Epithelial cell of esophagus (primary cell): ENCODE data around the gene SLC23A2.

ENCODE experiments used
- DNase-seq: peaks from one replicate; pipeline ENCODE4 v3.0.0; 2010; ENCODE audit warnings: low read depth
- H3K4me3 ChIP-seq: 2 replicates; pipeline ENCODE4 v1.5.1; 2011; ENCODE audit warnings: mild to moderate bottlenecking, low read length, control low read depth
- TF ChIP-seq, protein P1 (sequence below): IDR thresholded peaks from 2 replicates; pipeline ENCODE4 v1.5.1; 2011; ENCODE audit warnings: low read depth, mild to moderate bottlenecking, low read length, control low read depth, inconsistent platforms; ENCODE audit not compliant: insufficient read depth; ENCODE audit errors: missing control alignments

The SLC23A2 gene

DNA sequence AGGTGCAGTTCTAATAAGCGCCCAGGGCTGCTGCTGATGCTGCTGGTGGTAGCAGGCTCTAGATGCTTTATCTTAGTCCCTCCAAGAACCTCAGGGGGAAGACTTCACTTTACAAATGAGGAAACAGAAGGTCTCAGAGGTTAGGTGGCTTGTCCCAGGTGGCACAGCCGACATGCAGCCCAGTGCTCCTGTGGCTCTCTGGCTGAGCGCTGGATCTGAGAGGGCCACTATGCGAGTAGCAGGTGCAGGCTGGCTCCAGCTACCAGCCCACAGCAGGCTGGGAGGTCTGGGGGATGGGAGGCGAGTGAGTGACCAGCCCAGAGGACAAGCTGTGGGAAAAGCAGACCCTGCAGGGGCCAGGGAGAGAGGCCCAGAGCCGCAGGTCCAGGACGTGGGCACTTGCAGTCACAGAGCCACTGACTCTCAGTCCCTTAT, 188.7 kb downstream of the SLC23A2 start:
- no peak for DNase-seq
- H3K4me3 ChIP-seq: no peak overlapping the region
- TF ChIP-seq, protein P1, sequence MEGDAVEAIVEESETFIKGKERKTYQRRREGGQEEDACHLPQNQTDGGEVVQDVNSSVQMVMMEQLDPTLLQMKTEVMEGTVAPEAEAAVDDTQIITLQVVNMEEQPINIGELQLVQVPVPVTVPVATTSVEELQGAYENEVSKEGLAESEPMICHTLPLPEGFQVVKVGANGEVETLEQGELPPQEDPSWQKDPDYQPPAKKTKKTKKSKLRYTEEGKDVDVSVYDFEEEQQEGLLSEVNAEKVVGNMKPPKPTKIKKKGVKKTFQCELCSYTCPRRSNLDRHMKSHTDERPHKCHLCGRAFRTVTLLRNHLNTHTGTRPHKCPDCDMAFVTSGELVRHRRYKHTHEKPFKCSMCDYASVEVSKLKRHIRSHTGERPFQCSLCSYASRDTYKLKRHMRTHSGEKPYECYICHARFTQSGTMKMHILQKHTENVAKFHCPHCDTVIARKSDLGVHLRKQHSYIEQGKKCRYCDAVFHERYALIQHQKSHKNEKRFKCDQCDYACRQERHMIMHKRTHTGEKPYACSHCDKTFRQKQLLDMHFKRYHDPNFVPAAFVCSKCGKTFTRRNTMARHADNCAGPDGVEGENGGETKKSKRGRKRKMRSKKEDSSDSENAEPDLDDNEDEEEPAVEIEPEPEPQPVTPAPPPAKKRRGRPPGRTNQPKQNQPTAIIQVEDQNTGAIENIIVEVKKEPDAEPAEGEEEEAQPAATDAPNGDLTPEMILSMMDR: no peak

DNA sequence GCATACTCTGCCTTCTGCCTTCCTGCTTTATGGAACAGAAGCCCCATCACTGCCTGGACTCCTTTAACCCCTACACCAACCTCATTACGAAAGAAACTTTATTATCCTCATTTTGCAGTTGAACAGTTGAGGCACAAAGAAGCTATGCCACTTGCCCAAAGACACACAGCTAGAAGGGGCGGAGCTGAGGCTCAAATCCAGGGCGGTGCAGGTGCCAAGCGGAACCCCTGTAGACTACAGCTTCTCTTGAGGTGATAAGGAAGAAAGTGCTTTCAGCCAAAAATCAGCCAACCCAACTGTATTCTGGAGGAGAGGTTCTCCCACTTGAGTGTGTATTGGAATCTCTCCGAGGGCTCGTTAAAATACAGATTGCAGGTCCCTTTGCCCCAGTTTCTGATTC, 189.1 kb downstream of the SLC23A2 start:
- no peak overlapping the region for H3K4me3 ChIP-seq
- no peak for DNase-seq

DNA sequence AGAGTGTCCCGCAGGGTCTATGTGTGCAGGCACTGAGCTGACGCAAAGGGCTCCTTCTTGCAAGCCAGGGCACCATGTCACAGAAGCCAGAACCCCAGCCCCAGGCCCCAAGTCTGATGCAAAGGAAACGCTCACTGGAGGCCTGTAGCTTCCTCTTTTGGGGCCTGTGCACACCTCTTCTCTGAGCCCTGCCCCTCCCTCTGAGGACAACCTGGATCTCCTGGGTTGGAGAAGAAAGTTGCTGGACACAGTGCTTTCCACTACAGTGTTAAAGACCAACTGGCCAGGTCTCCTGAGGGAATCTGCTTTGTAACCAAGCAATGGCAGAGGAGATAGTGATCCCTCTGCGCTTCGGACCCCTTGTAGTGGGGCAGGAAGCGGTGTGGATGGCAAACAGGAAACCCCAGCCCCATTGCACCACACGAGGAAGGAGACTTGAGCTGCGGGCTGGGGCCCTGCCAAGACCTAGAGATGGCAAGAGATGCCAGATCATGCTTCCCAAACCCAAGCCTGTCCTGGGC, 189.6 kb downstream of the SLC23A2 start:
- no peak overlapping the region for H3K4me3 ChIP-seq
- no peak for DNase-seq
- TF ChIP-seq, protein P1: no peak

More for the DNA sequence above, 189.1 kb downstream of the SLC23A2 start:
- TF ChIP-seq, protein P1: no peak

DNA sequence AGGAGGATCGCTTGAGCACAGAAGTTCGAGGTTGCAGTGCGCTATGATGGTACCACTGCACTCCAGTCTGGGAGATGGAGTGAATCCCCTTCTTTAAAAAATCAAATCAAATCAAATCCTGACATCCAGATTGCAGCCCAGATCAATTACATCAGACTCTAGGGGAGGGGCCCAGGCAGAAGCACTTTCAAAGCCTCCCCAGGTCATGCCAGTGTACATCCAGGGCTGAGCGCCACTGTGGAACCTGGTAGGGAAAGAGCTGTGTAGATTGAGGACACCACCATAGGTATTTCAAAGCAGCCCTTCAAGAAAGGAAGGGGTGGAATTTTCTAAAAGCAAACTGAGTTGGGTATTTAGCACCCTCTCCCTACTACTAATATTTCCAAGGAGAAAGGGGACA, 190.1 kb downstream of the SLC23A2 start:
- TF ChIP-seq, protein P1: no peak
- no peak for DNase-seq
- no peak overlapping the region for H3K4me3 ChIP-seq

DNA sequence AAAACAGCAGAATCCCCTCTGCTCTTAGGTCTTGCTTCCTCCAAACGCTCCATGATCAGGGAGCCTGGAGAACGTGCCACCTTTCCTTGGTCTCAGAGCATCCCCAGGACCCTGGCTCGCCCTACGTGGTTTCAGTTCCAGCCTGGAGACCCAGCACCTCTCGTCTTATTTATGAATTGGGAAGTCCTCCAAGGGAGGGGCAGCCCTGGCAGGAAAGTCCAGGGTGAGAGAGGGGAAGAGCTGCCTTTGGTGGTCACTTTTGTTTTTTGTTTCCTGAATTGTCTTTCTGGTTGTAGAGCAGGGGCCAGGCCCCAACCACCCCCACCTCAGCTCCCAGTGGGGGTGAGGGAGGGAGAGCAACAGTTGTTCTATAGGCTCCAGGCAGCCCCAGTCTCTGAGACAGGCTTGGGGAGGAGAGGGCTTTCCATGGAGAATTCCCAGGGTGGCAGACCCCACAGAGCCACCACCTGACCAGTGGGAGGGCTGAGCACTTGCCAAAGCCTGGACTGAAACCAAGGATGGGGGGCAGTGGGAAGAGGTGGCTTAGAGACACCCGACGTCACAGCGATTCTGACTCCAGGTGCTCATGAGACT, 190.8 kb downstream of the SLC23A2 start:
- TF ChIP-seq, protein P1: no peak
- no peak for DNase-seq
- no peak overlapping the region for H3K4me3 ChIP-seq

DNA sequence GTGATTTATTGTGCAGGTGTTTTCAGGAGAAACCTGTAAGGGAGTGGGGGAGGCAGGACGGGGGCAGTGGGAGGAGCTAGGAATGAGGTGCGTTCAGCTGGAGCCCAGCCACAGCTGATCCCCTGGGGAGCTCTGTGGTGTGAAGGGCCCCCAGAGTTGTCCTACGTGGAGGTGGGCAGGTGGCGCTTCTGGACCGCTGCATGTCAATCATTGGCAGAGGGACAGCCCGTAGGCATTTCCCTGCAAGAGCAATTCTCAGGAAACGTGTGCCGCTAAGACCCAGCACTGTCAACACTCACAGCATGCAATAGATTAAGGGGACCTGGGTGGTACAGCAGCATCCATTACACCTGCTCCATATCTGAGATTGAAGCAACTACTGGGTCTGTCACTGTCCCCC, 191.6 kb downstream of the SLC23A2 start:
- TF ChIP-seq, protein P1: no peak
- no peak for DNase-seq
- no peak overlapping the region for H3K4me3 ChIP-seq

DNA sequence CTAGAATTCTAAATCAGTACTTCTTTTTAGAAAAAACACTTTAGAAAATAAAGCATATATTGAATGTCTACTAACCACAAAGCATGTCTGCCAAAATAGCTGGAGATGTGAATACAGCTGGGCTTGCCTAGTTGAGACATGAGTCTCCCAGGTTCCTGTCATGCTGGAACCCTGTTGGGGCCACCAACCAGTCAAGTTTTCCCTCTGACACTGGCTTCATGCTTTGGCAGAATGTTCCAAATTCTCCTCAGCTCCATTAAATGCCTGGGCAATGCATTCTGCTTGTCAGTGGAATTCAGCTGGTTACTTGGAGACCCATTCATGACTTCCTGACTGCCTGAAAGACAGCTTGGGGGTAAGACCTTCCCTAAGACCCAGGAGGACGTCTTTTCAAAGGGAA, 192.4 kb downstream of the SLC23A2 start:
- DNase-seq: no peak
- no peak overlapping the region for H3K4me3 ChIP-seq
- TF ChIP-seq, protein P1: no peak
